Glutamatergic neuron (in vitro differentiated cells): Measurements from ENCODE around the gene CPNE7. TPM values are rescaled to one million over a fixed set of nuclear protein-coding genes. Genes with fewer than 3 reads are reported as not detected.

Experiments
- DNase-seq: peaks from one replicate; pipeline ENCODE4 v3.0.0; 2022
- H3K27ac Mint-ChIP-seq: one replicate; pipeline ENCODE4 v1.8.0; 2020; ENCODE audit warnings: mild to moderate bottlenecking, mixed read lengths, inconsistent platforms; ENCODE audit not compliant: unreplicated experiment
- H3K27me3 Mint-ChIP-seq: one replicate; pipeline ENCODE4 v1.8.0; 2020; ENCODE audit warnings: mild to moderate bottlenecking, moderate library complexity, mixed read lengths, inconsistent platforms; ENCODE audit not compliant: unreplicated experiment
- H3K36me3 Mint-ChIP-seq: one replicate; pipeline ENCODE4 v1.8.0; 2020; ENCODE audit warnings: mild to moderate bottlenecking, mixed read lengths, inconsistent platforms; ENCODE audit not compliant: unreplicated experiment
- H3K4me1 Mint-ChIP-seq: one replicate; pipeline ENCODE4 v1.8.0; 2020; ENCODE audit warnings: mild to moderate bottlenecking, low read depth, mixed read lengths, inconsistent platforms; ENCODE audit not compliant: unreplicated experiment
- H3K4me3 Mint-ChIP-seq: one replicate; pipeline ENCODE4 v1.8.0; 2020; ENCODE audit warnings: mild to moderate bottlenecking, mixed read lengths, inconsistent platforms; ENCODE audit not compliant: unreplicated experiment
- H3K9me3 Mint-ChIP-seq: one replicate; pipeline ENCODE4 v1.8.0; 2020; ENCODE audit warnings: mild to moderate bottlenecking, moderate library complexity, mixed read lengths, inconsistent platforms; ENCODE audit not compliant: unreplicated experiment
- CTCF ChIP-seq: fragments of 200-600 bp; sonication (generic); IDR thresholded peaks from one replicate; pipeline ENCODE4 v1.5.0; 2021; ENCODE audit not compliant: partially characterized antibody, unreplicated experiment
- total RNA-seq: library from RNA; stranded (reverse); fragmentation: NEBNext Ultra II Directional; extraction: Animal tissue kit (Norgen Biotek cat#: 25700); gene quantifications from one replicate; pipeline ENCODE4 v1.2.1, GENCODE V29; 2021; ENCODE audit not compliant: unreplicated experiment

Gene CPNE7
- total RNA-seq, 1 donor from 2014 or later: 17.8 TPM

DNA sequence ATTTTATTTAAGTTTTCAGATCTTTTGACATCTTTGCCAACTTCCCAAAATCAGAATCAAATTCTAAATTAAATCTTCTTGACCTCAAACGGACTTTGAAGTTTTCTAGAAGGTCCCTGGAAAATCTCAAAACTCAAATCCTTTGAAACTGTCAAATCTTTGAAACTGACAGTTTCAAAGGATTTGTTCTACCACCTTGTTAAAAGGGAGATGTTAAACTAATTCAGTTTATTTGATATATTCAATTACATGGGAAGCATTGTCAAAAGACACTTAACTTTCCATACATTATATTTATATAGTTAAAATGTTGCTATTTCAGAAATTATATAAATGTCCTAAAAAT is 34.5 kb downstream of the CPNE7 start:
- peaks cover 6% of the 10 kb centered on the region for H3K9me3 Mint-ChIP-seq
- H3K27ac Mint-ChIP-seq: no peak overlapping the region
- H3K36me3 Mint-ChIP-seq: peaks cover 5% of the 10 kb centered on the region
- DNase-seq: no peak
- no peak overlapping the region for H3K4me3 Mint-ChIP-seq
- TF ChIP-seq CTCF: no peak
- peaks cover 9% of the 10 kb centered on the region for H3K27me3 Mint-ChIP-seq
- peaks cover 9% of the 10 kb centered on the region for H3K4me1 Mint-ChIP-seq

GRCh38 chr16:89612415-89613166 is 37.0 kb downstream of the CPNE7 start:
- H3K27me3 Mint-ChIP-seq: peaks cover 9% of the 10 kb centered on the region
- peak overlapping the region; percentile 78 for H3K27ac Mint-ChIP-seq
- peak overlapping the region; percentile 49 for H3K4me3 Mint-ChIP-seq
- H3K36me3 Mint-ChIP-seq: peaks cover 5% of the 10 kb centered on the region
- H3K9me3 Mint-ChIP-seq: peaks cover 6% of the 10 kb centered on the region
- DNase-seq: no peak
- peaks cover 11% of the 10 kb centered on the region for H3K4me1 Mint-ChIP-seq
- no peak for TF ChIP-seq CTCF

GRCh38 chr16:89613231-89613953 is 37.8 kb downstream of the CPNE7 start, which contains the start of gene DPEP1:
TSS of gene DPEP1 (plus strand) at chr16:89613642. CDS start at chr16:89630411, 16,769 bp downstream.
- Mint-ChIP-seq H3K4me3 (peak within 1 kb of the TSS; percentile 49), H3K27me3 (peaks cover 9% of the 10 kb centered on the region), H3K4me1 (peaks cover 10% of the 10 kb centered on the region), H3K36me3 (peaks cover 5% of the 10 kb centered on the region), H3K9me3 (peaks cover 6% of the 10 kb centered on the region), H3K27ac (peak within 1 kb of the TSS; percentile 78)
- no peak for DNase-seq
- TF ChIP-seq CTCF: no peak

DNA sequence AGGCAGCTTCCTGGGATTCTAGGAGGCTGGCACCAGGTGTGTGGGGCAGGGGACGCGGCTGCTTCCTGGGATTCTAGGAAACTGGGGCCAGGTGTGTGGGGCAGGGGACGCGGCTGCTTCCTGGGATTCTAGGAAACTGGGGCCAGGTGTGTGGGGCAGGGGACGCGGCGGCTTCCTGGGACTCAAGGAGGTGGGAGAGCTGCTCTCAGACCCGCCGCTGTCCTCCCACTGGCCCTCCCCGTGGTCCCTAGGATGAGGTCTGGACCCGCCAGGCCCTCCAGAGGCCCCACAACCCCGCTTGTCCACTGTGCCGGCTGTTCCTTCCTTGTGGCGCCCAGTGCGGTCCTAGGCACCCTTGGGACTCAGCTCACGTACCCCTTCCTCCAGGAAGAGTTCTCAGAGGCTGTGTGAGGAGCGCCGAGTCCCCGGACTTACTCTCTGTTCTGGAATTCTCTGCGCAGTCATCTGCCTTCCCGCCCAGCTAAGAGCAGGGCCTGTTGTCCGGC is 38.4 kb downstream of the CPNE7 start:
- peaks cover 5% of the 10 kb centered on the region for H3K36me3 Mint-ChIP-seq
- TF ChIP-seq CTCF: no peak

DNA sequence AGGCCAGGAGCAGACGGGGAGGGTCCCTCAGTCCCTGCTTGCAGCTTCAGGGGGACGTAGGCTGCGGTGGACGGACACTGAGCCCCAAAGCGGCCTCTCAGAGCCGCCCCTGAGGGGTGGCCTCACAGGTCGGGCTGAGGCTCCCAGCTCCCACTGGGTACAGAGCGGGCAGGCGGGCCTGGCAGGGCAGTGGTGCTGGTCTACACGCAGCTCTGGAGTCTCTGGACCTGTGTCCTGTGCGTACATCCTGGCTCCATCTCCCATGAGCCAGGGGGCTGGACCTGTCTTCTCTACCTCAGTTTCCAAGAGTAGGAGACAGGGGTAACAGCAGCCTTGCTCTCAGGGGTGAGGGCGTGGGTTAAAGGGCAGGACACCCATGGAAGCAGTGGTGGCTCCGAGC is 39.6 kb downstream of the CPNE7 start:
- H3K27ac Mint-ChIP-seq: no peak overlapping the region
- peaks cover 10% of the 10 kb centered on the region for H3K27me3 Mint-ChIP-seq
- H3K4me1 Mint-ChIP-seq: peaks cover 10% of the 10 kb centered on the region
- no peak overlapping the region for H3K4me3 Mint-ChIP-seq
- DNase-seq: no peak
- peaks cover 6% of the 10 kb centered on the region for H3K9me3 Mint-ChIP-seq
- H3K36me3 Mint-ChIP-seq: peaks cover 5% of the 10 kb centered on the region
- TF ChIP-seq CTCF: no peak

More for the DNA sequence above, 38.4 kb downstream of the CPNE7 start:
- no peak overlapping the region for H3K27ac Mint-ChIP-seq
- peaks cover 6% of the 10 kb centered on the region for H3K9me3 Mint-ChIP-seq
- H3K4me1 Mint-ChIP-seq: peaks cover 10% of the 10 kb centered on the region
- DNase-seq: no peak
- H3K27me3 Mint-ChIP-seq: peaks cover 9% of the 10 kb centered on the region
- H3K4me3 Mint-ChIP-seq: no peak overlapping the region
